Right lobe of liver (tissue), 4 donors: Measurements from ENCODE around the gene CARD8.

Source experiments
- POLR2A ChIP-seq: fragments of 450-650 bp; IDR thresholded peaks from one replicate; pipeline ENCODE4 v1.6.1; 2017; ENCODE audit warnings: antibody characterized with exemption, mild to moderate bottlenecking
- TF ChIP-seq, protein P1 (sequence below), 4 donors: fragments of 200-600 bp in 3 of 4; fragments of 450-650 bp in 1 of 4; IDR thresholded peaks; one replicate each; pipeline versions ENCODE4 v1.5.1 to v1.8.0; 2016 to 2022; ENCODE audit warnings: antibody characterized with exemption in 4 of 4, mild to moderate bottlenecking in 2 of 4
- donor health status: DM: no; HTN: no; CAD: no.
- donor health status: DM: no; HTN: no; CAD: no.
- donor health status: DM: no; HTN: yes; CAD: no.

DNA sequence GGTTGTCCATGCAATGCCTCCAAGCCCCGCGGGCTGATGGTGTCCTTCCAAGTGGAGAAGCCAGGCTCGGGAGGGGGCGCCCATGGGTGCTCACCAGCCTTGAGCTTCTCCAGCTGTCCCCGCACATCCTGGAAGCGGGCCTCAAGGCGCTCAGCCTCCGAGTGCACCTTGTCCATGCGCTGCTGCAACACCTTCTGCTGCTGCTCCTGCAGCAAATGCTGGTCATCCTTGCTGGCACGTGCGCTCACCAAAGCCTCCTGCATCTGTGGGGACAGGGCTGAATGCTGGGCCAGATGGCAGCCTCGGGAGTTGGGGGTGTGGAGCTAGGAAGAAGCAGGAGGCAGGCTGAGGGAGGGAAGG, 46.9 kb upstream of the CARD8 start:
- TF ChIP-seq, protein P1, sequence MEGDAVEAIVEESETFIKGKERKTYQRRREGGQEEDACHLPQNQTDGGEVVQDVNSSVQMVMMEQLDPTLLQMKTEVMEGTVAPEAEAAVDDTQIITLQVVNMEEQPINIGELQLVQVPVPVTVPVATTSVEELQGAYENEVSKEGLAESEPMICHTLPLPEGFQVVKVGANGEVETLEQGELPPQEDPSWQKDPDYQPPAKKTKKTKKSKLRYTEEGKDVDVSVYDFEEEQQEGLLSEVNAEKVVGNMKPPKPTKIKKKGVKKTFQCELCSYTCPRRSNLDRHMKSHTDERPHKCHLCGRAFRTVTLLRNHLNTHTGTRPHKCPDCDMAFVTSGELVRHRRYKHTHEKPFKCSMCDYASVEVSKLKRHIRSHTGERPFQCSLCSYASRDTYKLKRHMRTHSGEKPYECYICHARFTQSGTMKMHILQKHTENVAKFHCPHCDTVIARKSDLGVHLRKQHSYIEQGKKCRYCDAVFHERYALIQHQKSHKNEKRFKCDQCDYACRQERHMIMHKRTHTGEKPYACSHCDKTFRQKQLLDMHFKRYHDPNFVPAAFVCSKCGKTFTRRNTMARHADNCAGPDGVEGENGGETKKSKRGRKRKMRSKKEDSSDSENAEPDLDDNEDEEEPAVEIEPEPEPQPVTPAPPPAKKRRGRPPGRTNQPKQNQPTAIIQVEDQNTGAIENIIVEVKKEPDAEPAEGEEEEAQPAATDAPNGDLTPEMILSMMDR (IDR thresholded peaks at IDR 0.05), result no peak
- TF ChIP-seq POLR2A, result no peak
